ENCODE results near the gene CLPX. TPM values are rescaled to one million over a fixed set of nuclear protein-coding genes. Genes with fewer than 3 reads are reported as not detected.

The CLPX gene
- total RNA-seq, 4 donors from 2014 or later: 51.0 to 57.4 (median 54.1) TPM

DNA sequence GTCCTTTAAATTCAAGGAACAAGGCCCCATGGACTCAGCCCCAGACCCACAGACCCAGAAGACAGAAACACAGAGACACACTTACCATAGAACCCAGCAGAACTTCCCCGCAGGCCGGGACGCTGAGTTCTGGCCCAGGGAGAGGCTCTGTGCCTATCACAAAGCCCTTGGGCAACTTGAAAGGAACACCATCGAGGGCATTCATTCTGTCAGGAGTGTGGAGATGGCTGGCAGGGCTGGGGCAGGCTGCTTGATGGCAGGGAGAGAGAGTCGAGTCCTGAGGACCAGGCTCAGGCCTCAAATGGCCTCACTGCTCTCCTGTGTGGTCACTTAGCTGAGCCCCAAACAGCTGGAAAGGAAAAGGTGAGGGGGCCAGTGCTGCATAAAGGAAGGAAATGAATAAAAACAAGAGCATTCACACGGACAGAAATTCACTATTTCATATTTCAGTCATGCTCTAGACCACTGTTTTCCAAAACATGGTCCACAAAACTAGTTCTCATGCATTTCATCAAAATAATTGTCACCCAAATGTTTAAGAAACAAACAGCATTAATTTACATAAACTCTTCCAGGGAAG is 79.0 kb downstream of the CLPX start:
- H3K36me3 ChIP-seq: peaks cover 0 to 64% (median 4%) of the 10 kb centered on the region in 3 donors
- no peak overlapping the region for H3K4me3 ChIP-seq
- WGBS, 2 donors: 60 to 72% methylated on average over 3 to 5 of the region's 6 CpGs
- H3K27ac ChIP-seq: no peak overlapping the region
- H3K9me3 ChIP-seq: no peaks in the 10 kb centered on the region
- H3K4me1 ChIP-seq: peaks cover 6 to 34% (median 11%) of the 10 kb centered on the region in 3 donors
- H3K27me3 ChIP-seq: no peaks in the 10 kb centered on the region
- TF ChIP-seq, protein P1, sequence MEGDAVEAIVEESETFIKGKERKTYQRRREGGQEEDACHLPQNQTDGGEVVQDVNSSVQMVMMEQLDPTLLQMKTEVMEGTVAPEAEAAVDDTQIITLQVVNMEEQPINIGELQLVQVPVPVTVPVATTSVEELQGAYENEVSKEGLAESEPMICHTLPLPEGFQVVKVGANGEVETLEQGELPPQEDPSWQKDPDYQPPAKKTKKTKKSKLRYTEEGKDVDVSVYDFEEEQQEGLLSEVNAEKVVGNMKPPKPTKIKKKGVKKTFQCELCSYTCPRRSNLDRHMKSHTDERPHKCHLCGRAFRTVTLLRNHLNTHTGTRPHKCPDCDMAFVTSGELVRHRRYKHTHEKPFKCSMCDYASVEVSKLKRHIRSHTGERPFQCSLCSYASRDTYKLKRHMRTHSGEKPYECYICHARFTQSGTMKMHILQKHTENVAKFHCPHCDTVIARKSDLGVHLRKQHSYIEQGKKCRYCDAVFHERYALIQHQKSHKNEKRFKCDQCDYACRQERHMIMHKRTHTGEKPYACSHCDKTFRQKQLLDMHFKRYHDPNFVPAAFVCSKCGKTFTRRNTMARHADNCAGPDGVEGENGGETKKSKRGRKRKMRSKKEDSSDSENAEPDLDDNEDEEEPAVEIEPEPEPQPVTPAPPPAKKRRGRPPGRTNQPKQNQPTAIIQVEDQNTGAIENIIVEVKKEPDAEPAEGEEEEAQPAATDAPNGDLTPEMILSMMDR (IDR thresholded peaks at IDR 0.05): no peak
- TF ChIP-seq POLR2A (IDR thresholded peaks at IDR 0.05): no peak
- intact Hi-C loops (cut with DNase I): no loop called here
- DNase-seq: no peak

DNA sequence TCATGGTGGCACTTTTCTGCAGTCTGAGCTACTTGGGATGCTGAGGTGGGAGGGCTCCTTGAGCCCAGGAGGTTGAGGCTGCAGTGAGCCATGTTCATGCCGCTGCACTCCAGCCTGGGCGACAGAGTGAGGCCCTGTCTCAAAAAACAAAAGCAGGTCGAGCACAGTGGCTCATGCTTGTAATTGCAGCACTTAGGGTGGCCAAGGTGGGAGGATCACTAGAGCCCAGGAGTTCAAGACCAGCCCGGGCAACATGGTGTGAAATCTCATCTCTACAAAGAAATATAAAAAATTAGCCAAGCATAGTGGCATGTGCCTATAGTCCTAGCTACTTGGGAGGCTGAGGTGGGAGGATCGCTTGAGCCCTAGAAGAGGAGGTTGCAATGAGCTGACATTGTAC is 80.1 kb downstream of the CLPX start:
- intact Hi-C loops (cut with DNase I): no loop called here
- TF ChIP-seq, protein P1 (IDR thresholded peaks at IDR 0.05): no peak
- TF ChIP-seq POLR2A (IDR thresholded peaks at IDR 0.05): no peak
- 83 to 84% methylated on average over 5 of the region's 5 CpGs for WGBS, 2 donors
- H3K27ac ChIP-seq: no peak overlapping the region
- no peak overlapping the region for H3K4me3 ChIP-seq
- no peak for DNase-seq
- H3K27me3 ChIP-seq: no peaks in the 10 kb centered on the region
- H3K4me1 ChIP-seq: peaks cover 12 to 34% (median 14%) of the 10 kb centered on the region in 3 donors
- no peaks in the 10 kb centered on the region for H3K9me3 ChIP-seq
- peaks cover 0 to 61% (median 4%) of the 10 kb centered on the region in 3 donors for H3K36me3 ChIP-seq

DNA sequence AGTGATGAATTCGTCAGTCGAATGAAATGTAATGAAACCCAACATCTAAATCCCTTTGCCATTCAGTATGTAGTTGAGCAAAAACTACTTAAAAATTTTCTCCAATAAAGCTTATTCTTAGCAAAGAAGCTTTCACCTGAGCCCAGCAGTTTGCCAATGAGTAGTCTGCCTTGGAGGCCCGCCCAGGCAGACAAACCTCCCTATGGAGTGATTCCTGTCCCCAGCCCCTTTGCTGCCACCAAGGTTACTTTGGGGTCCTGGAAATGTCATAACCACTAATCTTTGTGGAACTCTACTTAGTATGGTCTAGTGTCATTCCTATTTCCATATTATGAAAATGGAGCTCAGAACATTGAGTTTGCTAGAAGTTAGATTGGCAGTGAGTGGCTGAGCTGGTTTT is 82.2 kb downstream of the CLPX start:
- Histone ChIP-seq H3K27ac (no peak overlapping the region), H3K9me3 (no peaks in the 10 kb centered on the region), H3K36me3 (peaks cover 0 to 78% (median 13%) of the 10 kb centered on the region in 3 donors), H3K4me1 (peaks cover 12 to 33% (median 14%) of the 10 kb centered on the region in 3 donors), H3K27me3 (no peaks in the 10 kb centered on the region), H3K4me3 (no peak overlapping the region)
- intact Hi-C loops (cut with DNase I): no loop called here
- DNase-seq: no peak
- no peak for TF ChIP-seq POLR2A (IDR thresholded peaks at IDR 0.05)
- TF ChIP-seq, protein P1 (IDR thresholded peaks at IDR 0.05): no peak
- 97% methylated on average over 3 of the region's 3 CpGs for WGBS, 2 donors

DNA sequence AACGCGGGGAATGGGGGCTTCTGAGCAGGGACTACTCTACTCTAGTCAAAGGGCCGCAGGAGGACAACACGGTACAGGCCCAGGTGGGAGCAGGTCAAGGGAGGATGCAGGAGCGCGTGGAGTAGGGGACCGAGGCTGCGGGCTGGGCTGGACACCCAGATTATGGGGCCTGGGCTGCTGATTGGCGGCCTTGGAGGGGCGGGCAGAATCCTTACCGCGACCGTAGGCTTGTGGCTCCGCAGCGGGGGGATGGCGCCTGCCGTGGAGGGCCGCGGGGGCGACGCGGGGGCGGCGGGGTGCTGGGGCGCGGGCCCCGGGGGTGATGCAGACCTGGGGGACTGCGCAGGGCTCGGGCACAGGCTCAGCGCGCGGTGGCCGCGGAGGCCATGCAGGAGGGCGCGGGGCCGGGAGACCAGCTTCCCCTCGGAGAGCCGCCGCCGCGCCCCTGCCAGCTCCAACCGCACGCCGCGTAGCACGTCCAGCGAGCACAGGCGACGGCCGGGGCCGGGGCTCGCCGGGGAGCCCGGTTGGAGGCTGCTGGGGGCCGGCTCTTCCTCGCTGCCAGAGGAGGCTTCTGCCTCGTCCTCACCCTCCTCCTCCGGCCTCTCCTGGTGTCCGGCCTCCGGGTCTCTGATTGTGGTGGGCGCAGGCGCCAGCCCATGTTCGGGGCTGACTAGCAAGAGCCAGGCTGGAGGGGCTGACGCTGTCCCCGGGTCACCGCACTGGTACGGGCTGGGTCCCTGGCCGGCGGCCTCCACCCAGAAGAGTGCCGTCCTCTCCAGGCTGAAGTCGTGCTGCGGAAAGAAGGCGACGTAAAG is 83.0 kb downstream of the CLPX start:
- Histone ChIP-seq H3K4me3 (no peak overlapping the region), H3K9me3 (no peaks in the 10 kb centered on the region), H3K36me3 (peaks cover 0 to 79% (median 13%) of the 10 kb centered on the region in 3 donors), H3K27ac (peak overlapping the region in 3 of 4 donors; percentile 67 to 72 (median 67)), H3K4me1 (peaks cover 12 to 33% (median 14%) of the 10 kb centered on the region in 3 donors), H3K27me3 (no peaks in the 10 kb centered on the region)
- intact Hi-C loops (cut with DNase I): no loop called here
- TF ChIP-seq, protein P1 (IDR thresholded peaks at IDR 0.05): no peak
- TF ChIP-seq POLR2A (IDR thresholded peaks at IDR 0.05): no peak
- no peak for DNase-seq
- 83 to 85% methylated on average over 11 to 21 of the region's 75 CpGs for WGBS, 2 donors

DNA sequence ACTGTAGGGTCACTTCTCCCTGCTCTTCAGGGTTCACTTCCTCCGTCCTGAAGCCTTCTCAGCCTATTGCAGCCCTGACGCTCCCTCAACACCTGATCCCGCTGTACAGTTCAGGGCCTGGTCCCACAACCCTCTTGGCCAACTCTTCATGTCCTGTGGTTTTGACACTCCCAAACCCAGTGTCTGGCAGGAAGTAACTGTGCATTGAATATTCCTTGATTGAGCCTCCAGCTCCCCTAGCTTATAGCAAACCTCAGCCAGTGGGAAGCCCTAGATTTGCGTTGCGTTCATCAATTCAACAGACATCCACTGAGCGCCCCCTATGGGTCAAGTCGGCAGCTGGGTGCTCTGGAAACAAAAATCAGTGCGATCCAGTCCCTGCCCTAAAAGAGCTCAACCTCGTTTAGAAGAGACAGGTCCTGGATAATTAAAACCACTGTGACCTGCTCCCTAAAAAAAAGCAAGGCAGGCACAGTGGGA is 83.7 kb downstream of the CLPX start:
- no peak for TF ChIP-seq POLR2A (IDR thresholded peaks at IDR 0.05)
- TF ChIP-seq, protein P1 (IDR thresholded peaks at IDR 0.05): peak; percentile 47 to 86 (median 75)
- WGBS, 2 donors: 16 to 37% methylated on average over 5 to 8 of the region's 9 CpGs
- intact Hi-C loops (cut with DNase I): no loop called here
- H3K9me3 ChIP-seq: no peaks in the 10 kb centered on the region
- H3K4me1 ChIP-seq: peaks cover 12 to 33% (median 14%) of the 10 kb centered on the region in 3 donors
- H3K4me3 ChIP-seq: no peak overlapping the region
- DNase-seq: no peak
- peak overlapping the region; percentile 15 to 72 (median 67) for H3K27ac ChIP-seq
- peaks cover 0 to 81% (median 13%) of the 10 kb centered on the region in 3 donors for H3K36me3 ChIP-seq
- no peaks in the 10 kb centered on the region for H3K27me3 ChIP-seq
